HG02970 (cell line): Measurements from ENCODE around the gene SIL1.

Source experiments
- ATAC-seq: cut with Tn5 transposase; IDR thresholded peaks from one replicate; pipeline ENCODE4 v1.9.1; 2021; ENCODE audit warnings: mild to moderate bottlenecking, moderate library complexity, moderate number of reproducible peaks; ENCODE audit not compliant: unreplicated experiment, low FRiP score

The SIL1 gene

GRCh38 chr5:138951091-138951985, 246.8 kb downstream of the SIL1 start:
- ATAC-seq, result no peak

GRCh38 chr5:138950421-138951031, 247.6 kb downstream of the SIL1 start:
- ATAC-seq, result no peak

DNA sequence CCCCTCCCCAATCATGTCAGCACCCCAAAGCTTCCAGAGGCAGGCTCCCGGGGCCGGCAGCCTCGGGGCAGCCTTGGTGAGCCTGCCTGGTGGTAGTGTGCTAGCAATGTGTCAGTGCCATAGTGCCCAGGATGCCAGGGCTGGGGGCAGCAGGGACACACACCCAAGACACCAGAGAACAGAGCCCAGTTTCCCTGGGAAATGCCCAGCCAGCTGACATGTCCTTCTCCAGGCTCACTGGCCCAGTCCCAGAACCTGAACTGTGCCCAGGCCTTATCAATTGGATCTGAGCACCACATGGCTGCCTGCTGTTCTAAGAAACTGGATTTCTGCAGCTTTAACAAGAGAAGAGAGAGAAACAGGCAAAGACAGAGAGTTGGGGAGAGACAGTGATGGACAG, 248.2 kb downstream of the SIL1 start:
- no peak for ATAC-seq

GRCh38 chr5:138949223-138949574, 249.0 kb downstream of the SIL1 start:
- ATAC-seq, result no peak

DNA sequence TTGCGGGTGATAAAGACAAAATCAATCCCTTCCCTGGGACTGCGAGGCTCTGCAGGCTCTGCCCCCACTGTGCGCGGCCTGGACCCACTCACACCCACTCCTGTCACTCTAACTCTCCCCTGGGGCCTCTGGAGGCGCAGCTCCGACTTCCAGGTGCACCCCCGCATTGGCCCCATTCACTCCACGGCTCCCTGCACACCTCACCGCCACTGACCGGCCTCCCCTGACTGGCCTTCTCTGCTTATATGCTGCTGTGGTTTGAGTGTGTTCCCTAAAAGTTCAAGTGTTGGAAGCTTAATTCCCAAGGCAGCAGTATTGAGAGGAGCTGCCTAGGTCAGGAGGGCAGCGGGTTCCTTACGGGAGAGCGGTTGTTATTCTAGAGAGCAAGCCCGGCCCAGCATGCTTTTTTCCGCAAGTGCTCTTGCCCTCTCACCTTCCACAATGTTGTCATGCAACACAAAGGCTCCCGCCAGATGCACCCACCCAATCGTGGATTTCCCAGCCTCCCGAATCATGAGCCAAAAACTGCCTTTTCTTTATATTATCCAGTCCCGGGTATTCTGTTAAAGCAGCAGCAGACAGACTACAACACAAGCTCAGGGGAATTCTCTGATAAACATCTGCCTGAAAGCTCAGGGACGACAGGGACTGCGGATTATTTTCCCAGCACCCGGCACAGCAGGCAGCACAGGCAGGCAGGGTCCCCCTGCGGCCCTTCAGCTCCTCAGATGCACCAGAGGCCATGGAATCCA, 249.5 kb downstream of the SIL1 start:
- ATAC-seq, result no peak

DNA sequence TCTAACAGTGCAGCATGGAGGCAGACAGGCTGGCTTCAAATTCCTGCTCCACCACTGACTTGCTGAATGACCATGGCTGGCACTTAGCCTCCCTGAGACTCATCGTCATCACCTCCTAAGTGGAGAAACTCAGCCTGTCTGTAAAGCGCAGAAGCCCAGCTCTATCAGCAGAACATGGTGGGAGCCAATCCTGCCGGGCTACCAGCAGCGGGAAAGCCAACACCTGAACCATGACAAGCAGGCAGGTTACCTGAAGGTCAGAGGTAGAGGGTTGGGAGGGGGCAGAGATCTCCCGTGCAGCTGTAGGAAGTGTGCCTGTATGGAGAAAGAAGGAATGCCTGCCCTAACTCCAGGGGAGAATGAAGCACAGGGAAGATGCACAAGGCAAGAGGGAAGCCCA, 250.4 kb downstream of the SIL1 start:
- no peak for ATAC-seq

DNA sequence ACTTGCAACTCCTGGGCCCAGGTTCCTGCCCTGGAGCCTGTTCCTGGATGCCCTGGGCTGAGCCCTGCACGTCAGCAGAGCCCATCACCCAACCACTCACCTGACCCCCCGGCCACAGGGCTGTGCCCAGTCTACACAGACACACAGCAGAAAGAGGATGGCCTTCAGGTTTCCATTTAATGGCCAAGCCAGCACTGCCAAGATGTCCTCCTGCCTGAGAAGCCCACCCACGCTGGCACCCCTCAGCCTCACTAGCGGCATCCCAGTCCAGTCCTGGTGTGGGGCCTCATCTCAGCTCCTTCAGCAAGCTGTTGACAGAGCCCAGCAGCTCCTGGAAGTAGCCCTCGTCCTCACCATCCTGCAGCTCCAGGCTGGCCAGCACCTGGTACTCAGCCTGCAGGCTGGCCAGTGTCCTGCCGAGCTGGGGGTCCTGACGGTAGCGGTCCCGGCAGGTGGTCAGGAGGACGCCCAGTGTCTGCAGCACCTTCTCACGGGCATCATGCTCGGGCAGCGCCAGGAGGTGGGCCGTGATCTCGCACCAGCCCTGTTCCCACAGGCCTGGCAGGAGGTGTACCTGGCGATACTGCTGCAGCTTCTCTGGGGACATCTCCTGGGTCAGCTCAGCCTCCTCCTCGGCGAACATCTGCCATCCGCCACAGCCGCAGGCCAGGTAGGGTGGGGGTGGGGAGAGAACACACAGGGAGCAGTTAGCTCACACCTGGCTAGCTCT, 251.2 kb downstream of the SIL1 start:
- ATAC-seq, result no peak

- ATAC-seq, result no peak
Measured at GRCh38 chr5:138946241-138946623, 251.9 kb downstream of the SIL1 start.

DNA sequence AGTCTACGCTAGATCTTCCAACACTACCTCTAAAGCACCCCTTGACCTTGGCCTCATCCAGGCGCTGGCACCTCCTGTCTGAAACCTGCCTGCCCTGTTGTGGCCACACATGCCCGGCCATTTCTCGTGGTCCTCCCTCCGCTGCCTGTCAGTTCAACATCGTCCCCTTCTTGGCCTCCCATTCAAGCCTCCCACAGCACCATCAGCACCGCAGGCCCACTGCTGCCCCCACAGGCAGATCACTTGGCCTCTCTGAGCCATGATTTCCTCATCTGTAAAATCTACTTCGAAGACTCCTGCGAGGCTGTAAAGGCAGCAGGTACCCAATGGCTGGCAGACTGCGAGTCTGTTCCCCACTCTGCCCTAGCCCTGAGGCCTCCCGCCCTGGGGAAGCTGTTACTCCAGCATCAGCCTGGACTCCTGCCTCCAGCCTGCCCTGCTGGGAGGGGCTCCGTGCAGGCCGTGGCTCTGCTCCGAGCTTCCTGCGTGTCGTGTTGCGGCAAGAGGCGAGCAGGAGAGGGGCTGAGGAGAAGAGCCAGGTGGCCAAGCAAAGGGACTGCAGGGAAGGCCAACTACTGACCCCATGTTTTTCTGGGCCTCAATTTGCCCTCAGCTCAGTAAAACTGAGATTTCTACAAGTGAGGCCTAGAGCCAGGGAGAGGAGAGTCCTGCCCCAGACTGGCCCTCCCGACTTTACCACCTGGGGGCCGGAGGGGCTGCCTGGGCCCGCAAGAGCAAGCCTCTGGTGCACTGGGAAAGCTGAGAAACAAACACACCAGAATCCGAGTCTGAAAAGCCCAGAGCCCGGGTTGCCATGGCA, 252.5 kb downstream of the SIL1 start:
- no peak for ATAC-seq

GRCh38 chr5:138944527-138945322, 253.4 kb downstream of the SIL1 start:
- ATAC-seq, result no peak

DNA sequence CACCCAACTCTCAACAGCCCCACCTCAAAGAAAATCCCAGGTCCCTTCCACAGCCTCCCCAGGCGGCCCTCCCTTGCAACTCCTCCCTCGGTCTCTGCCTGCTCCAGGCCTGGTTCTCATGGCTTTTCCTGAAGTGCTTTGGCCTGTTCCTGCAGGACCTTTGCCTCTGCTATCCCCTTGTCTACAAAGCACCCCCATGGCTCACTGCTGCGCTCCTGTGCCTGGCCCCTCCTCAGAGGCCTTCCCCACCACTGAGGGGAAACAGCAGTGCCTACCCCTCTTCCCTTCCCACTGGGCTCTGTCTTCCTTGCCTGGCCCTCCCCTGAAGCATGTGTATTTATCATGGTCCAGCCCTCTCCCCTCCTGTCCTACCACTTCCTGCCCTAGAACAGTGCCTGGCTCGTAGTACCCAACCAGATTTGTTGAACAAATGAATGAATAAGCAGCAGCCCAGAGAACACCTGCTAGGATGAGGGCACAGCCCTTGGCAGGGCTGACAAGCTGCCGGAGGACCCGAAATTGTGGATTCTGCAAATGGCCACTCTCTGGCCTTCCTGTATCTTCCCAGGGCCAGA, 254.5 kb downstream of the SIL1 start:
- ATAC-seq, result no peak

GRCh38 chr5:138942861-138943260, 255.3 kb downstream of the SIL1 start:
- ATAC-seq, result no peak

DNA sequence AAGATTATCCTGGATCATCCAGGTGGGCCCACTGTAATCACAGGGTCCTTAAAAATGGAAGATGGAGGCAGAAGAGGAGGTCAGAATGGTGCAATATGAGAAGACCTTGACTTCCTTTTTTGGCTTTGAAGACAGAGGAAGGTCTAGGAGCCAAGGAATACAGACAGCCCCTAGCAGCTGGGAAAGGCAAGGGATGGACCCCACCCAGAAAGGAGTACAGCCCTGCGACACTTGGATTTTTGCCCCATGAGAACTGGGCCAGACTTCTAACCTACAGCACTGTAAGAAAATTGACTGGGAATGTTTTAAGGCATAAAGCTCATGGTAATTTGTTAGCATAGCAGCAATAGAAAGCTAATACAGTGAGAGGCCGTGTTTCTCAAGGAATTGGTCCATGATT, 256.1 kb downstream of the SIL1 start:
- ATAC-seq, result no peak

- no peak for ATAC-seq
Measured at GRCh38 chr5:138938526-138938925, 259.6 kb downstream of the SIL1 start.

- ATAC-seq, result no peak
Measured at GRCh38 chr5:138937392-138938387, 260.5 kb downstream of the SIL1 start.

DNA sequence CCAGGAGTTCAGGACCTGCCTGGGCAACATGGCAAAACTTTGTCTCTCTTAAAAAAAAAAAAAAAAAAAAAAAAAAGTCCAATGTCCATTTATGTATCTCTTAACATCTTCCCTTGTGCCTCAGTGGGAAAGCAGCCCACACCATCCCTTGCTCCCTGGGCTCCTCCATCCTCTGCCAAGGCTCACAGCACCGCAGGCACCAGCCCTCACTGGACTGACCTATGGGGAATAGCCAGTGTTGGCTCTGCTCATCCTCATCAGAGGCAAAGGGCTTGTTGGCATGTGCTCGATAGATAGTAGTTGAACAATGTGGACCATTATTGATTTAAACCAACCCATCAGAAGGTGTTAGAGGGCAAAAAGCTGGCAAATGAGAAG, 261.2 kb downstream of the SIL1 start:
- ATAC-seq, result no peak

DNA sequence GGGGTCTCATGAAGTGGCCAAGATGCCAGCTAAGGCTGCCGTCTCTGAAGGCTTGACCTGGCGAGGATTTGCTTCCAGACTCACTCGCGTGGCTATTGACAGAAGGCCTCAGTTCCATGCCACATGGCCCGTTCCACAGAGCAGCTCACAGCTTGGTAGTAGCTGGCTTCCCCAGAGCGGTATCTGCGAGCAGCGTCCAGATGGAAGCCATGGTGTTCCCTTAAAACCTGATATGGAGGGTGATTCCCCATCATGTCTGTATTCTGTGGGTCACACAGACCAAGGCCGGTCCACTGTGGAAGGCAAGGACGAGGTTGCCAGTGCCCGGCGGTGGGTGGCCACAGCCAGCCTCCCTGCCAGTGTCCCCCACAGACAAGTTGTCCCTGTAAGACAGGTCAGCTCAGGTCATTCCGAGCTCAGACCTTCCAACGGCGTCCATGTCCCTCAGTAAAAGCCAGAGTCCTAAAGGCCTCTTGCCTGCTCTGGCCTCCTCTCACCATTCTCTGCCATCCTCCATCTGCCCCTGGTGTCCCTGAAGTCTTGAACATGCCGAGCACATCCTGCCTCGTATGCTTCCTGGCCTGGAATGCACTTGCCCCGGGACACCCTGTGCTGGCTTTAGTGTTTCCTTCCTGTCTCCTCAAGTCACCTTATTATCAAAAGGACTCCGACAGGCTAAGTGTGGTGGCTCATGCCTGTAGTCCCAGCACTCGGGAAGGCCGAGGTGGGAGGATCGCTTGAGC, 261.8 kb downstream of the SIL1 start:
- ATAC-seq, result no peak
